Measurements from ENCODE around the gene DPH1.

DPH1 gene

DNA sequence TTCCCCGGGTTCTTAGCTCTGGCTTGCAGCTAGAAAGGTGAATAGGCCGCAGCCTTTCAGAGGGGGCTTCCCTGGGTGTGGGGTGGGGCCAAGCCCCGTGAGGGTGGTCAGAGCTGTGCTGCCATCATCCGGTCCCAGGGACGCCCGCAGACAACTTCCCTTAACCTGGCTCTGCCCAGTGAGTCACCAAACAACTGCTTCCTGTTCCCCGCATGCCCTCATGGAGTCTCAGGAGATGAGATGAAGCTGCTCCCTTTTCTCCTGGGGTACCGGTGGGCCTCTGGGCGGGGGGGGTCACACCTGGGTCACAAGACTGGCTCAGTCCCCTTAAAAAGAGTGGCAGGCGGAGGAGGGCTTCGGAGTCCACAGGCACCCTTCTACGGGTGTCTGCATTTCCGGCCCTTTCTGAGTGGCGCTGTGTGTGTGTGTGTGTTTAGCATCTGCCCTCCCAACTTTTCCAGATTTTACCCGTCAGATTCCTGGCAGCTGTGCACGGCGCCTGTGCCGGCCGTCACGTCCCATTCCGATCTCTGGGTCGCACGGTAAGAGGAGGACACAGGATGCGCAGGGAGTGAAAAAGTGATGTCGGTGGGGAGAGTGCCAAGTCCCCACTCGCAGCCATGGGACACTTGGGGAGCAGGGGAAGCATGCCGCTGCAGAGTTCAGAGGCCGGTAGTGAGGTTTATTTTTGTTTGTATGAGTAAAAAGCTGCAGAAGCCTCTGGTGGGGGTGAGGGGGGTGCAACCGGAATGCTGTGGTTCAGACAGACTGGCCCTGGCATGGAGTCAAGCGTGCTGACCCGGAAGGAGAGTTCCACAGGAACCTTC lies 41.7 kb downstream of the DPH1 start:
- TF ChIP-seq, protein P1, sequence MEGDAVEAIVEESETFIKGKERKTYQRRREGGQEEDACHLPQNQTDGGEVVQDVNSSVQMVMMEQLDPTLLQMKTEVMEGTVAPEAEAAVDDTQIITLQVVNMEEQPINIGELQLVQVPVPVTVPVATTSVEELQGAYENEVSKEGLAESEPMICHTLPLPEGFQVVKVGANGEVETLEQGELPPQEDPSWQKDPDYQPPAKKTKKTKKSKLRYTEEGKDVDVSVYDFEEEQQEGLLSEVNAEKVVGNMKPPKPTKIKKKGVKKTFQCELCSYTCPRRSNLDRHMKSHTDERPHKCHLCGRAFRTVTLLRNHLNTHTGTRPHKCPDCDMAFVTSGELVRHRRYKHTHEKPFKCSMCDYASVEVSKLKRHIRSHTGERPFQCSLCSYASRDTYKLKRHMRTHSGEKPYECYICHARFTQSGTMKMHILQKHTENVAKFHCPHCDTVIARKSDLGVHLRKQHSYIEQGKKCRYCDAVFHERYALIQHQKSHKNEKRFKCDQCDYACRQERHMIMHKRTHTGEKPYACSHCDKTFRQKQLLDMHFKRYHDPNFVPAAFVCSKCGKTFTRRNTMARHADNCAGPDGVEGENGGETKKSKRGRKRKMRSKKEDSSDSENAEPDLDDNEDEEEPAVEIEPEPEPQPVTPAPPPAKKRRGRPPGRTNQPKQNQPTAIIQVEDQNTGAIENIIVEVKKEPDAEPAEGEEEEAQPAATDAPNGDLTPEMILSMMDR (IDR thresholded peaks at IDR 0.05; ENCODE audit: low read depth, low read length): no peak
- no peak overlapping the region for H3K4me3 ChIP-seq (ENCODE audit: low read depth, low read length)

DNA sequence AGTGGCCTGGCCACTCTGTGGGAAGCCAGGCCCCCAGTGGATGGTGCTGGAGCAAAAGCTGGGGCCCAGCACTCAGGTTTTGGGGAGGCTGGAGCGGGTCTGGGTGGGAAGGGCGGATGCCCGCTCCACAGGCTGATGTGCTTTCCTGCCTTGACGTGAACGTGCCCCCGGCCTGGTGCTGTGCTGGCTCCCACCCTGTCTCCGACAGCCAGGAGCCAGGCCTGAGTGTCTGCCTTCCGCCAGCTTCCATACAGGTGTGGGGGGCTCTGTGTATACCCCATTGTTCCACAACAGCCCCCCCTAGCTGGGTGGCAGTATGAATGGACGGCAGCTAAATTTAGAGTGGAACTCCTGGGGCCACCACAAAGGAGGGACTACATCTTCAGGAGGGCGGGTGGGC lies 45.0 kb downstream of the DPH1 start:
- no peak overlapping the region for H3K4me3 ChIP-seq (ENCODE audit: low read depth, low read length)
- TF ChIP-seq, protein P1 (IDR thresholded peaks at IDR 0.05; ENCODE audit: low read depth, low read length): no peak

DNA sequence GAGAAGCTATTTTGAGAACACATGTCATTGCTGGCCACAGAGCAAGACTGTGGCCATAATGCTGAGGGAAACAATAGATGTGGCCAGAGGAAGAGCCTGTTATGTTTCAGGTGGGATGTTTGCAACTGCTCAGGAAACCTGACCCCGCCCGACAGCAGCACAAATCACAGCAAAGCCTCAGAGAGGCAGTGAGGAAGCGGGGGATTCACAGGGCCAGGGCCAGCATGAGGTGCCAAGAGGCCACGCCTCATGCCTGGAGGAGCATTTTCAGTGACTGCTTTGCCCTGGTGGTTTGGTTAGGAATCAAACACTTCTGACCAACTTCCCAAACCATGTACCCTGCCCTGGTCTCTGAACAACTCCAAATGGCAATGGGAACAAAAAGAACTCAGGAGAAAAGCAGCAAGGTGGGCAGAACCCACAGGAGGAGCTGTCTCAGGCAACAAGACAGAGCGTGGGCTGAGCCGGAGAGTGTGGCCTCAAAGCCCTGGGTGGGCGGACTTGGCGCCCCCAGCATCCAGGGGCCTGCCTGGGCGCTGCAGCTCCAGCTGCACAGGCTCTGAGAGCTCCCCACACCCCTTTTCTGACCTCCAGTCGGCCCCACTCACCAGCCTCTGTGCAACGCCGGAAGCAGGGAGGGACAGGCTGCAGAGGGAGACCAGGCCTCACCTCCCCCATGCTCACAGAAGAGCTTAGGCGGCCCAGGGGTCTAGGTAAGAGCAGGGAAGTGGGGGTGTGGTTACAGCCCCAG lies 45.6 kb downstream of the DPH1 start:
- no peak overlapping the region for H3K4me3 ChIP-seq (ENCODE audit: low read depth, low read length)
- TF ChIP-seq, protein P1 (IDR thresholded peaks at IDR 0.05; ENCODE audit: low read depth, low read length): no peak

DNA sequence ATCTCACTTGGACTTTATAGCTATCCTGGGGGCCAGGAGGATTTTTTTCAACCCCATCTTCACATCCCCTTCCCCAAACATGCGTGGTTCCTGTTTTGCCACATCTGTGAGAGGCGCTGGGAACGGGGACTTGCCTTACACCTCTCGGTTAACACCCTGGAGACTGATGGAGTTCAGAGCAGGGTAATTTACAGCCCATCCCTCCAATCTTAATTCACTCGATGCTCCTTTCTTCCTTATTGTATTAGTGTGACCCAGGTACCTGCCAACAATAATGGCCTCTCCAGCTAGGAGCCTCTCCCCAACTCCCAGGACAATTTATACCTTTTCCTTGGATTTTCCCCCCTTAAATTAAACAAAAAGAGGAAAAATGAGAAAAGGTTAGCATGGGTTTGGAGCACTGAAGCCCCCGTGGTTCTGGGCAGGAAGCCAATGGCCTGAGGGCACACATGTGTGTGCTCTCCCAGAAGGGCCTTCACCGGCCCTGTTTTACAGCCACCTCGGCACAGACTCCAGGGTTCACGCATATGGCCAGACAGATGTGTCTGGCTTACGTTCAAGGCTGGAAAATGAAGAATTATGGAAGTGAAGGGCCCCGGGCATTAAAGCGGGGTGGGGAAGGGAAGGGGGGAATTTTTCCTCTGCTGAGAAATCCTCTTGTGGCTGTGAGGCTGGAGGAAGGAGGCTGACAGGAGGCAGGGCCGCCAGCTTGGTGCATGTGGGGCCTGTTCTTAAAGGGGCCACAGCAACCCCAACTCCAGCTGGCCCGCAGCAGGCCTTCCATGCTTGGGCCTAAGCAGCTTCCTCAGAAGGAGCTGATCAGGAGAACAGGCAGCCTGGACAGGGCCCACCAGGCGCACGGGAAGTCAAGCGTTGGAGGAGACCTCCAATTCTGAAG lies 46.4 kb downstream of the DPH1 start:
- TF ChIP-seq, protein P1 (IDR thresholded peaks at IDR 0.05; ENCODE audit: low read depth, low read length): no peak
- no peak overlapping the region for H3K4me3 ChIP-seq (ENCODE audit: low read depth, low read length)

DNA sequence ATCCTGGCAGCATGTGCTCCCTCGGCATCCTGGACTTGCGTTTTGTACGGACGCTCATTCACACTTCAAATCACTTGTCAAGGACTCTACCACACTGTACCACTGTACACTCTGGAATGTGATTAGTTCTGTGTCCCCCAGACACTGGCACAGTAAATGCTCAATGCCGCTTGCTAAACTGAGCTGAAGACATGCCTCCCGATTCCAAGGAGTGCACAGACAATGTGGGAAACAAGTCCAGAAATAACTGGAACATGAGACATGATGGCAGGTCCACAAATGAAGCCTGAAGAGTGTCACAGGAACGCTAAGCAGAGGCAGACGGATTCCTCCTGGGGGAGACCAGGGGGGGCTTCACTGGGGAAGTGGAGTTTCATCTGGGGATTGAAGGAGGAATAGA lies 47.1 kb downstream of the DPH1 start:
- TF ChIP-seq, protein P1 (IDR thresholded peaks at IDR 0.05; ENCODE audit: low read depth, low read length): no peak
- H3K4me3 ChIP-seq (ENCODE audit: low read depth, low read length): no peak overlapping the region

DNA sequence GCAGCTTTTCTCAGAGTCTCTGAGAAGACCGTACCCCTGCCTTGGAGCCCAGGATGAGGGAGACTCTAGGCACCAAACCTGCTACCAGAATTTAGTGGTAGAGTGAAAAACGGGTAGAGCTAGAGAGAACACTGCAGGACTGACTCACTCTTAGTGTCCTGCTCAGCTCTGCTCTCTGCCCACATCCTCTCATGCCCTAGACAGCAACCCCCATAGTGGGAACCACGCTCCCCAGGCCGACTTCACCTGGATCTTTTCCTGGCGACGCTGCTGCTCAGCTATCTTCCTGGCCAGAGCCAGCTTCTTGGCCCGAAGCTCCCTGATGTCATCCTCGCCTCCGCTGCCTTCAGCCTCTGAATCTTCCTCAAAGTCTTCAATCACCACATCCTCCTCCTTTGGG lies 51.6 kb downstream of the DPH1 start:
- no peak overlapping the region for H3K4me3 ChIP-seq (ENCODE audit: low read depth, low read length)
- TF ChIP-seq, protein P1 (IDR thresholded peaks at IDR 0.05; ENCODE audit: low read depth, low read length): no peak
